Tibial nerve (tissue), 4 donors: ENCODE results near the gene C1orf141. TPM values are rescaled to one million over a fixed set of nuclear protein-coding genes. Genes with fewer than 3 reads are reported as not detected.
"Not testable (repeated sequence)": the region's sequence is repeated elsewhere in the genome, so short reads cannot be mapped to it uniquely, and the experiment has no call there.

Experiments
- DNase-seq, 2 donors: peaks; one replicate each; pipeline ENCODE4 v3.0.0-alpha.2; 2019; ENCODE audit warnings: low spot score in 2 of 2
- H3K27ac ChIP-seq, 4 donors: fragments of 200-600 bp; sonication (generic) in 3 of 4; one replicate each; pipeline ENCODE4 v1.5.1; 2017 to 2019; ENCODE audit warnings: mild to moderate bottlenecking in 1 of 4
- H3K27me3 ChIP-seq, 2 donors: fragments of 200-600 bp; sonication (generic) in 1 of 2; one replicate each; pipeline versions ENCODE4 v1.5.1 to v1.6.0; 2017 to 2019
- H3K36me3 ChIP-seq, 3 donors: fragments of 200-600 bp; sonication (generic); one replicate each; pipeline ENCODE4 v1.5.1; 2018 to 2019
- H3K4me1 ChIP-seq, 4 donors: fragments of 200-600 bp; sonication (generic) in 3 of 4; one replicate each; pipeline ENCODE4 v1.5.1; 2017 to 2019
- H3K4me3 ChIP-seq, 4 donors: fragments of 200-600 bp; sonication (generic) in 3 of 4; one replicate each; pipeline ENCODE4 v1.5.1; 2017 to 2019; ENCODE audit warnings: mild to moderate bottlenecking in 1 of 4, moderate library complexity in 1 of 4
- H3K9me3 ChIP-seq, 4 donors: fragments of 200-600 bp; sonication (generic) in 3 of 4; one replicate each; pipeline ENCODE4 v1.5.1; 2017 to 2019
- EP300 ChIP-seq, 2 donors: sonication (generic); formaldehyde crosslinking; IDR thresholded peaks; one replicate each; pipeline ENCODE4 v1.6.1; 2017; ENCODE audit warnings: antibody characterized with exemption in 2 of 2, mild to moderate bottlenecking in 1 of 2
- POLR2A ChIP-seq, 2 donors: fragments of 450-650 bp; IDR thresholded peaks; one replicate each; pipeline ENCODE4 v1.6.1; 2017; ENCODE audit warnings: antibody characterized with exemption in 2 of 2, mild to moderate bottlenecking in 2 of 2, moderate library complexity in 2 of 2
- WGBS, 2 donors: methylation state at CpG; one replicate each; pipeline ENCODE4 v1.1.5; 2018; 5-methylcytosine and 5-hydroxymethylcytosine counted together
- total RNA-seq, 4 donors: library from RNA; depleted of rRNA; stranded (reverse); fragments of >200 nt; gene quantifications; one replicate each; pipeline ENCODE4 v1.1.0, GENCODE V29; 2016
- TF ChIP-seq, protein P1 (sequence below), 5 experiments: fragments of 200-600 bp in 3 of 5; fragments of 450-650 bp in 2 of 5; sonication (generic) in 3 of 5; IDR thresholded peaks; one replicate each; pipeline ENCODE4 v1.5.1; 2016 to 2019; ENCODE audit warnings: antibody characterized with exemption in 5 of 5, mild to moderate bottlenecking in 3 of 5, moderate library complexity in 2 of 5

C1orf141 gene
- total RNA-seq, 4 donors from 2014 or later, result not detected

GRCh38 chr1:67144696-67145095 lies 9.9 kb upstream of the C1orf141 start:
- DNase-seq, result no peak
- Histone ChIP-seq H3K27me3 (no peaks in the 10 kb centered on the region), H3K9me3 (no peaks in the 10 kb centered on the region), H3K36me3 (no peaks in the 10 kb centered on the region), H3K27ac (no peak overlapping the region), H3K4me1 (peaks cover 0 to 16% (median 0%) of the 10 kb centered on the region in 4 donors), H3K4me3 (no peak overlapping the region)
- WGBS, 2 donors, result 84 to 89% methylated on average over 2 of the region's 2 CpGs
- TF ChIP-seq, protein P1, sequence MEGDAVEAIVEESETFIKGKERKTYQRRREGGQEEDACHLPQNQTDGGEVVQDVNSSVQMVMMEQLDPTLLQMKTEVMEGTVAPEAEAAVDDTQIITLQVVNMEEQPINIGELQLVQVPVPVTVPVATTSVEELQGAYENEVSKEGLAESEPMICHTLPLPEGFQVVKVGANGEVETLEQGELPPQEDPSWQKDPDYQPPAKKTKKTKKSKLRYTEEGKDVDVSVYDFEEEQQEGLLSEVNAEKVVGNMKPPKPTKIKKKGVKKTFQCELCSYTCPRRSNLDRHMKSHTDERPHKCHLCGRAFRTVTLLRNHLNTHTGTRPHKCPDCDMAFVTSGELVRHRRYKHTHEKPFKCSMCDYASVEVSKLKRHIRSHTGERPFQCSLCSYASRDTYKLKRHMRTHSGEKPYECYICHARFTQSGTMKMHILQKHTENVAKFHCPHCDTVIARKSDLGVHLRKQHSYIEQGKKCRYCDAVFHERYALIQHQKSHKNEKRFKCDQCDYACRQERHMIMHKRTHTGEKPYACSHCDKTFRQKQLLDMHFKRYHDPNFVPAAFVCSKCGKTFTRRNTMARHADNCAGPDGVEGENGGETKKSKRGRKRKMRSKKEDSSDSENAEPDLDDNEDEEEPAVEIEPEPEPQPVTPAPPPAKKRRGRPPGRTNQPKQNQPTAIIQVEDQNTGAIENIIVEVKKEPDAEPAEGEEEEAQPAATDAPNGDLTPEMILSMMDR (IDR thresholded peaks at IDR 0.05), result no peak
- no peak for TF ChIP-seq POLR2A (IDR thresholded peaks at IDR 0.05)
- TF ChIP-seq EP300 (IDR thresholded peaks at IDR 0.05), result no peak

DNA sequence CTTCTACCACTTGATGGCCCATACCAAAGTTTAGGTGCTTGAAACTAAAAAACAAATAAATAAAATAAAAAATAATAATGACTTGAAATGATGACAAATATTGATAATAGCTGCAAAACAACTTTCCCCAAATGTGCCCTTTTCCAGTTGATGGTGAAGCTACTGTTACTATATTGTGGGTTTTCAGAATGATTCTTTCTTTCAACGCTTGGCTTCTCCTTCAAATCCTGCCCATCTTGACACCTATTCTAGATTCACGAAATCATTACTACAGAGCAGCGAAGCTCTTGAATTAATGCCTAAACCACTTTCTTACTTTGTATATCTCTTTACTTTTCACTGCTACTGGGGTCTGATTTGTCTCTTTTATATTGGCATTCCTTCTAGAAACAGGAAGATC lies 9.2 kb upstream of the C1orf141 start:
- Histone ChIP-seq H3K4me3 (no peak overlapping the region), H3K9me3 (no peaks in the 10 kb centered on the region), H3K27me3 (no peaks in the 10 kb centered on the region), H3K4me1 (peaks cover 0 to 10% (median 0%) of the 10 kb centered on the region in 4 donors), H3K36me3 (no peaks in the 10 kb centered on the region), H3K27ac (no peak overlapping the region)
- 91% methylated on average over 3 of the region's 3 CpGs for WGBS, 2 donors
- TF ChIP-seq, protein P1 (IDR thresholded peaks at IDR 0.05), result no peak
- no peak for TF ChIP-seq EP300 (IDR thresholded peaks at IDR 0.05)
- no peak for TF ChIP-seq POLR2A (IDR thresholded peaks at IDR 0.05)
- no peak for DNase-seq

GRCh38 chr1:67142931-67143330 lies 8.2 kb upstream of the C1orf141 start:
- H3K4me3 ChIP-seq, result no peak overlapping the region
- H3K36me3 ChIP-seq, result no peaks in the 10 kb centered on the region
- 37 to 40% methylated on average over 3 of the region's 3 CpGs for WGBS, 2 donors

DNA sequence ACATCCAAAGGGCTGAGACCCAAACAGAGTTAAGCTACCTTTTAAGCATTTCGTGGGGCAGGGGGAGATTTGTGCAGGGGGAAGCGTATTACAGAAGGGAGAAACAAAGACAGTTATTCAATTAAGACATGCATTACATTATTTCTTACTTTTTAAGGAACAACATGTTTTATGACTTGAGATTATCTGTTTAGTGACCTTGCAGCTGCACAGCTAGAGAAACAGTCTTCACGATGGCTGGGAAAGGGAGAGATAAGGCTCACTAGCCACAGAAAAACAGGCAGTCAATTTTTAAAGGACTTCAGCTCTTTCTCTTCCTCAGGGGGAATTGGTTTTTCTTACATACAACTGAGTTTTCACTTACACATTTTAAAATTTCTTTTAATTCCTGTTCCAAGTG lies 7.1 kb upstream of the C1orf141 start:
- not testable (repeated sequence) for H3K36me3 ChIP-seq, DNase-seq, H3K9me3 ChIP-seq, H3K27ac ChIP-seq, H3K4me3 ChIP-seq, H3K4me1 ChIP-seq, H3K27me3 ChIP-seq
- 49 to 56% methylated on average over 3 of the region's 3 CpGs for WGBS, 2 donors

More at GRCh38 chr1:67142931-67143330, 8.2 kb upstream of the C1orf141 start:
- H3K9me3 ChIP-seq, result no peaks in the 10 kb centered on the region
- no peak overlapping the region for H3K27ac ChIP-seq
- no peak for DNase-seq
- H3K4me1 ChIP-seq, result peaks cover 0 to 7% (median 0%) of the 10 kb centered on the region in 4 donors
- TF ChIP-seq, protein P1 (IDR thresholded peaks at IDR 0.05), result no peak
- TF ChIP-seq EP300 (IDR thresholded peaks at IDR 0.05) (no peak), POLR2A (IDR thresholded peaks at IDR 0.05) (no peak)
- no peaks in the 10 kb centered on the region for H3K27me3 ChIP-seq

GRCh38 chr1:67140460-67140859 lies 5.7 kb upstream of the C1orf141 start:
- WGBS, 2 donors, result 90 to 93% methylated on average over 2 of the region's 2 CpGs
- peaks cover 0 to 8% (median 0%) of the 10 kb centered on the region in 4 donors for H3K4me1 ChIP-seq

More at GRCh38 chr1:67140460-67140859, 5.7 kb upstream of the C1orf141 start:
- H3K27me3 ChIP-seq, result no peaks in the 10 kb centered on the region
- no peak overlapping the region for H3K27ac ChIP-seq
- no peaks in the 10 kb centered on the region for H3K36me3 ChIP-seq
- no peak for DNase-seq
- TF ChIP-seq, protein P1 (IDR thresholded peaks at IDR 0.05), result no peak
- TF ChIP-seq POLR2A (IDR thresholded peaks at IDR 0.05) (no peak), EP300 (IDR thresholded peaks at IDR 0.05) (no peak)
- no peak overlapping the region for H3K4me3 ChIP-seq
- H3K9me3 ChIP-seq, result no peaks in the 10 kb centered on the region
